ENCODE measurements around the gene BRI3BP.

BRI3BP gene

DNA sequence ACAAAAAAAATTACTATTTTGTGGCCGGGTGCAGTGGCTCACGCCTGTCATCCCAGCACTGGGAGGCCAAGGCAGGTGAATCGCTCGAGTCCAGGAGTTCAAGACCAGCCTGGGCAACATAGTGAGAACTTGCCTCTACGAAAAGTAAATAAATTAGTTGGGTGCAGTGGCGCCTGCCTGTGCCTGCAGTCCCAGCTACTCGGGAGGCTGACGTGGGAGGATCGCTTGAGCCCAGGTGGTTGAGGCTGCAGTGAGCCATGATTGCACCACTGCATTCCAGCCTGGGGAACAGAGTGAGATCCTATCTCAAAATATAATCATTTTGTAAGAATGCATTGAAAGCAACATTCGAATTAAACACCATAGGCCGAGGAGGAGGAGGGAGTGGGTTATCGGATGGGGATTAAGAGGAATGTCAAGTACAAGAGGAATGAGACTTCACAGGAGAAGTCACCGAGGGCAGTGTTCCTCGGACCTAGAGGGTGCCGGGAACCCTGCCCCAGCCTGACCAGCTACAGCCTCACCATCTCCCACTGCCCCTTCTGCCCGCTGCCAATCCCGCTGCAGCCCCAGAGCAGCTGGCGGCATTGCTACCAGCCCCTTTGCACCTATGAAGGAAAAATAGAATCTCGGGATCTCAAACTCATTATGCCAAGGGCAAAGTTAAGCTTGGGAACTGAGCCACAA, 39.2 kb downstream of the BRI3BP start:
- no peak for DNase-seq (ENCODE audit: low read depth)
- no peak overlapping the region for H3K4me3 ChIP-seq (ENCODE audit: low read depth, low read length)
- TF ChIP-seq, protein P1, sequence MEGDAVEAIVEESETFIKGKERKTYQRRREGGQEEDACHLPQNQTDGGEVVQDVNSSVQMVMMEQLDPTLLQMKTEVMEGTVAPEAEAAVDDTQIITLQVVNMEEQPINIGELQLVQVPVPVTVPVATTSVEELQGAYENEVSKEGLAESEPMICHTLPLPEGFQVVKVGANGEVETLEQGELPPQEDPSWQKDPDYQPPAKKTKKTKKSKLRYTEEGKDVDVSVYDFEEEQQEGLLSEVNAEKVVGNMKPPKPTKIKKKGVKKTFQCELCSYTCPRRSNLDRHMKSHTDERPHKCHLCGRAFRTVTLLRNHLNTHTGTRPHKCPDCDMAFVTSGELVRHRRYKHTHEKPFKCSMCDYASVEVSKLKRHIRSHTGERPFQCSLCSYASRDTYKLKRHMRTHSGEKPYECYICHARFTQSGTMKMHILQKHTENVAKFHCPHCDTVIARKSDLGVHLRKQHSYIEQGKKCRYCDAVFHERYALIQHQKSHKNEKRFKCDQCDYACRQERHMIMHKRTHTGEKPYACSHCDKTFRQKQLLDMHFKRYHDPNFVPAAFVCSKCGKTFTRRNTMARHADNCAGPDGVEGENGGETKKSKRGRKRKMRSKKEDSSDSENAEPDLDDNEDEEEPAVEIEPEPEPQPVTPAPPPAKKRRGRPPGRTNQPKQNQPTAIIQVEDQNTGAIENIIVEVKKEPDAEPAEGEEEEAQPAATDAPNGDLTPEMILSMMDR (IDR thresholded peaks at IDR 0.05; ENCODE audit: low read depth, low read length, missing control alignments) = no peak
- in situ Hi-C loops (cut with HindIII; ENCODE audit: low sequenced_read_pairs) = no loop called here

DNA sequence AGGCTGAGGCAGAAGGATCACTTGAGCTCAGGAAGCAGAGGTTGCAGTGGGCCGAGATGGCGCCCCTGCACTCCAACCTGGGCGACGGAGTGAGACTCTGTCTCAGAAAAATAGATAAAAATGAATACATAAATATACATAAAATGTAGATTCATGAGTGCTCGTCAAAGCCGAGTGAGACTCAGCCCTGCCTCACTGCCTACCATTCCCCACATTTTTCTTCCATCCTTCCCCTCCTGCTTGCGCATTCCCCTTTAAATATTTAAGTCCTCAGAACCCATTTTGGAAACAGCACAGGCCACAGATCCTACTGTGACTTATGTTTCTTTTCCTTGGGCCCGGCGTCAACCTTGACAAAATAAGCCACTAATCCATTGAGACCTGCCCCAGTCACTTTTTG, 39.8 kb downstream of the BRI3BP start:
- TF ChIP-seq, protein P1 (IDR thresholded peaks at IDR 0.05; ENCODE audit: low read depth, low read length, missing control alignments) = no peak

DNA sequence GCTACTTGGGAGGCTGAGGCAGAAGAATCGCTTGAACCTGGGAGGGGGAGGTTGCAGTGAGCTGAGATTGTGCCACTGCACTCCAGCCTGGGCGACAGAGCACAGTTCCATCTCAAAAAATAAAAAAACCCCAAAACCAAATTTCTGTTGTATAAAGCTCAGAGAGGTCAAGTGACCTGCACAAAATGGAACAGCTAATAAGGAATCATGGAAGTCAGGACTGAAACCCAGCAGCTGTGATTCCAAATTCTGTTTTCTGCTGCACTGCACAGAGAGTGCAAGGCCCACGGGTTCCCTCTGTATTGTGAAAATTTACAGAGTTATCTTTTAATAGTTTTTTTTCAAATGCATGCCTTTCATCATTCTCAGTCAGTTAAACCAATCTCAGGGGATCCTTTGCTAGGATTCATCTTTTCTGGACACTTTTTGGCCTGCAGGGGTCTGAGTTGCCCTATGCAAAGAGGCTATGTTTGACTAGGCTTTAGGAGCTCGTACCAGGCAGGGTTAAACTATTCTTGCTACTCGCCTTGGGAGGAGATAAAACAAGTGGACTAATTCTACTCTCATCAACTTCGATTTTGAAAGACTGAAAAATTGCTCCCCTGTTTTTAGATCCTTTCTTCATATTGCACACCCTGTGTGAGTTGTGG, 45.7 kb downstream of the BRI3BP start:
- TF ChIP-seq, protein P1 (IDR thresholded peaks at IDR 0.05; ENCODE audit: low read depth, low read length, missing control alignments) = peak; percentile 10
- DNase-seq (ENCODE audit: low read depth) = no peak
- H3K4me3 ChIP-seq (ENCODE audit: low read depth, low read length) = no peak overlapping the region
- in situ Hi-C loops (cut with HindIII; ENCODE audit: low sequenced_read_pairs) = no loop called here

More for the DNA sequence above, 39.8 kb downstream of the BRI3BP start:
- H3K4me3 ChIP-seq (ENCODE audit: low read depth, low read length) = no peak overlapping the region
- no peak for DNase-seq (ENCODE audit: low read depth)
- in situ Hi-C loops (cut with HindIII; ENCODE audit: low sequenced_read_pairs) = no loop called here

DNA sequence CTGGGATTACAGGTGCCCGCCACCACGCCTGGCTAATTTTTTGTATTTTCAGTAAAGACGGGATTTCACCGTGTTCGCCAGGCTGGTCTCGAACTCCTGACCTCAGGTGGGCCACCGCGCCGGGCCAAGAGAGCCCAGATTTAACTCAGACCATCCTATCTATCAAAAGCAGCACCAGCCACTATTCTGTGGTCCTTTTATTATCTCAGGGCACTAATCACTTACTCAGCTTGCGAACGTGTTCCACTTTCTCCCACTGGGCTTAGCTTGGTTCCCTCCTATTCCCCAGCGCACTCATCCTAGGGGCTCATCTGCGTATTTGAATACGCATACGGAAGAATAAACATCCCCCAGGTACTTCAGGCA, 55.6 kb downstream of the BRI3BP start:
- TF ChIP-seq, protein P1 (IDR thresholded peaks at IDR 0.05; ENCODE audit: low read depth, low read length, missing control alignments) = no peak
- in situ Hi-C loops (cut with HindIII; ENCODE audit: low sequenced_read_pairs) = no loop called here
- H3K4me3 ChIP-seq (ENCODE audit: low read depth, low read length) = peak overlapping the region; percentile 66
- no peak for DNase-seq (ENCODE audit: low read depth)

DNA sequence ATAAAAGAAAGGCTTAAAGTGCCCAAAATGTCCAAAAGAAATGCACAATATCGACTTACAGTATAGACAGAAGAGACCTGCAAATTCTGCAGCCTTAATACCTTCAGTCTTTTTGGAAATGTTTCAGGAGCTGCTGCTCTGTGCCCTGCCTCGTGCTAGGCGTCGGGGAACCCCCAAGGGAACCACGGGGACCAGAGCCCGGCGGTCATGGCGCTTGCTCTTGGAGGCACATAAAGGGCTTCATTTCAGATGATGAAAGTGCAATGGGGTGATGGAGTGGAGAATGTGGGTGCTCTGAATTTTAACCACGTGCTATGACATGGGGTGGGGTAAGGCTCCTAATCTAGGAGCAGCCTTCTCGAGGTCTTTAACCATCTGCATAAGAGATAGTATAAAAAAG, 57.0 kb downstream of the BRI3BP start:
- in situ Hi-C loops (cut with HindIII; ENCODE audit: low sequenced_read_pairs) = no loop called here
- TF ChIP-seq, protein P1 (IDR thresholded peaks at IDR 0.05; ENCODE audit: low read depth, low read length, missing control alignments) = no peak

DNA sequence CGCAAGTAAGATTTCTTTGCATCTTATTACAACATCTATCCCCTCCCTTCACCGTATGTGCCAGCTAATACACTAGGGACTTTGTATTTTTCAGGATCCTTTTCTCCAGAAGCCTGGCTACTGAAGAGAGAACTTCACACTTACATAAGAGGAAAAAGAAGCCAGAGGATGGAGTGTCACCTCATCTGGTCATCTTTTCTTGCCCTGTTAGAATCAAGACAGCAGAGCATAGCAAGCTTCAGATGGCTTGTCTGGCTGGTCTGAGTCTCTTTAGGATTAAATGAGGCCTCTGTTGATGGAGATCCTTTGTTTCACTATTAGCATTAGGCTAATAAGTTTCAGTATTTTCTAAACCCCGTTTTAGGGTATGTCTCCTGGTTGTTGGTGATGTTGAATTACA, 57.4 kb downstream of the BRI3BP start:
- DNase-seq (ENCODE audit: low read depth) = no peak
- TF ChIP-seq, protein P1 (IDR thresholded peaks at IDR 0.05; ENCODE audit: low read depth, low read length, missing control alignments) = no peak
- in situ Hi-C loops (cut with HindIII; ENCODE audit: low sequenced_read_pairs) = no loop called here
- H3K4me3 ChIP-seq (ENCODE audit: low read depth, low read length) = no peak overlapping the region

More for the DNA sequence above, 57.0 kb downstream of the BRI3BP start:
- DNase-seq (ENCODE audit: low read depth) = no peak
- H3K4me3 ChIP-seq (ENCODE audit: low read depth, low read length) = no peak overlapping the region

Data from astrocyte of the cerebellum (primary cell).